GM18517 (cell line): ENCODE data around the gene NEU1.
A peak's percentile ranks its signal among the peaks of the same experiment; 100 is the strongest.
"Not testable (repeated sequence)": the region's sequence is repeated elsewhere in the genome, so short reads cannot be mapped to it uniquely, and the experiment has no call there.

Experiments used
- ATAC-seq: cut with Tn5 transposase; IDR thresholded peaks from one replicate; pipeline ENCODE4 v1.9.1; 2021; ENCODE audit warnings: mild to moderate bottlenecking, moderate library complexity; ENCODE audit not compliant: unreplicated experiment

The NEU1 gene

GRCh38 chr6:31862344-31863235 is at the start of gene NEU1:
Gene NEU1, minus strand, starts transcription at chr6:31862821. Its CDS starts 45 bp downstream, at chr6:31862776.
- peak; percentile 95 for ATAC-seq

GRCh38 chr6:31911826-31912585 is 49.4 kb upstream of the NEU1 start:
- ATAC-seq = no peak

- not testable (repeated sequence) for ATAC-seq
These were observed 46.7 kb upstream of the NEU1 start for GRCh38 chr6:31909298-31909697.

GRCh38 chr6:31908791-31909190 is 46.2 kb upstream of the NEU1 start:
- no peak for ATAC-seq

GRCh38 chr6:31908255-31908654 is 45.6 kb upstream of the NEU1 start:
- ATAC-seq = not testable (repeated sequence)

GRCh38 chr6:31907158-31907813 is 44.7 kb upstream of the NEU1 start:
- ATAC-seq = no peak

GRCh38 chr6:31906727-31907126 is 44.1 kb upstream of the NEU1 start:
- not testable (repeated sequence) for ATAC-seq

- ATAC-seq = no peak
These were observed 43.5 kb upstream of the NEU1 start for GRCh38 chr6:31906122-31906521.

GRCh38 chr6:31905041-31905440 is 42.4 kb upstream of the NEU1 start:
- ATAC-seq = no peak

GRCh38 chr6:31903957-31904356 is 41.3 kb upstream of the NEU1 start:
- ATAC-seq = no peak

- no peak for ATAC-seq
These were observed 39.5 kb upstream of the NEU1 start, which contains the start of gene ZBTB12 for GRCh38 chr6:31901953-31902643. Gene ZBTB12, minus strand, starts transcription at chr6:31902086. Its CDS starts 781 bp downstream, at chr6:31901305.

- ATAC-seq = no peak
These were observed 38.9 kb upstream of the NEU1 start for GRCh38 chr6:31901415-31901952.

- no peak for ATAC-seq
These were observed 38.3 kb upstream of the NEU1 start for GRCh38 chr6:31900917-31901414.

- ATAC-seq = no peak
These were observed 37.5 kb upstream of the NEU1 start for GRCh38 chr6:31899882-31900722.

GRCh38 chr6:31899215-31899614 is 36.6 kb upstream of the NEU1 start:
- no peak for ATAC-seq

GRCh38 chr6:31898383-31899011 is 35.9 kb upstream of the NEU1 start:
- no peak for ATAC-seq

GRCh38 chr6:31897612-31898382 is 35.2 kb upstream of the NEU1 start, which contains the start of gene EHMT2:
Gene EHMT2, minus strand, starts transcription at chr6:31897698. Its CDS starts 21 bp downstream, at chr6:31897677.
- ATAC-seq = peak; percentile 66
